SK-N-SH treated with all-trans-retinoic acid at 6 μM for 48 hours (cell line): ENCODE measurements around the gene SEMA5A.

Experiments
- ARNTL ChIP-seq: fragments of 450-650 bp; formaldehyde crosslinking; IDR thresholded peaks from 2 replicates; pipeline ENCODE4 v1.5.0; 2020; ENCODE audit warnings: low read depth, mild to moderate bottlenecking, moderate library complexity, borderline replicate concordance
- BACH2 ChIP-seq: fragments of 250-450 bp; sonication (Bioruptor Pico); IDR thresholded peaks from 2 replicates; pipeline ENCODE4 v1.9.0; 2021; ENCODE audit warnings: mild to moderate bottlenecking, borderline replicate concordance
- CREB5 ChIP-seq: fragments of 250-450 bp; sonication (Bioruptor Pico); IDR thresholded peaks from 2 replicates; pipeline ENCODE4 v1.5.1; 2020; ENCODE audit warnings: low read depth, mild to moderate bottlenecking, moderate library complexity
- CSRNP3 ChIP-seq: fragments of 250-450 bp; sonication (Bioruptor Pico); IDR thresholded peaks from 2 replicates; pipeline ENCODE4 v1.5.1; 2021; ENCODE audit warnings: mild to moderate bottlenecking, moderate library complexity
- ESRRG ChIP-seq: fragments of 250-450 bp; sonication (Bioruptor Pico); IDR thresholded peaks from 2 replicates; pipeline ENCODE4 v1.6.1; 2021; ENCODE audit warnings: mild to moderate bottlenecking
- OSR1 ChIP-seq: fragments of 250-450 bp; sonication (Bioruptor Pico); IDR thresholded peaks from 2 replicates; pipeline ENCODE4 v1.8.0; 2022; ENCODE audit warnings: moderate library complexity, mild to moderate bottlenecking, inconsistent platforms
- PATZ1 ChIP-seq: fragments of 250-450 bp; sonication (Bioruptor Pico); IDR thresholded peaks from 2 replicates; pipeline ENCODE4 v1.8.0; 2020; ENCODE audit warnings: mild to moderate bottlenecking, moderate library complexity, borderline replicate concordance
- RARB ChIP-seq: fragments of 250-450 bp; sonication (Bioruptor Pico); IDR thresholded peaks from 2 replicates; pipeline ENCODE4 v1.8.0; 2021; ENCODE audit warnings: mild to moderate bottlenecking, moderate library complexity
- TSHZ2 ChIP-seq: fragments of 250-450 bp; sonication (Bioruptor Pico); IDR thresholded peaks from 2 replicates; pipeline ENCODE4 v1.5.0; 2020; ENCODE audit warnings: mild to moderate bottlenecking, moderate library complexity
- ZC3H10 ChIP-seq: fragments of 250-450 bp; sonication (Bioruptor Pico); IDR thresholded peaks from 2 replicates; pipeline ENCODE4 v1.5.1; 2021; ENCODE audit warnings: mild to moderate bottlenecking, moderate library complexity
- ZFP3 ChIP-seq: fragments of 250-450 bp; sonication (Bioruptor Pico); IDR thresholded peaks from 2 replicates; pipeline ENCODE4 v1.5.0; 2020; ENCODE audit warnings: mild to moderate bottlenecking, moderate library complexity
- ZFP30 ChIP-seq: fragments of 450-650 bp; formaldehyde crosslinking; IDR thresholded peaks from 2 replicates; pipeline ENCODE4 v1.5.0; 2022; ENCODE audit warnings: mild to moderate bottlenecking, moderate library complexity
- ZNF565 ChIP-seq: fragments of 450-650 bp; formaldehyde crosslinking; conservative IDR thresholded peaks from 2 replicates; pipeline ENCODE4 v1.5.0; 2020; ENCODE audit warnings: low read depth, mild to moderate bottlenecking, moderate library complexity
- ZNF70 ChIP-seq: fragments of 450-650 bp; formaldehyde crosslinking; IDR thresholded peaks from 2 replicates; pipeline ENCODE4 v1.5.0; 2020; ENCODE audit warnings: mild to moderate bottlenecking, moderate library complexity

- TF ChIP-seq RARB = no peak
- no peak for TF ChIP-seq ZNF70 (CRISPR knock-in tag)
- no peak for TF ChIP-seq PATZ1 (CRISPR knock-in tag)
- TF ChIP-seq TSHZ2 = no peak
- TF ChIP-seq ZFP30 = no peak
- no peak for TF ChIP-seq ARNTL
- no peak for TF ChIP-seq ZNF565 (CRISPR knock-in tag)
- TF ChIP-seq CREB5 (CRISPR knock-in tag) = no peak
- no peak for TF ChIP-seq OSR1 (CRISPR knock-in tag)
- TF ChIP-seq ZC3H10 (CRISPR knock-in tag) = no peak
- no peak for TF ChIP-seq BACH2 (CRISPR knock-in tag)
- TF ChIP-seq ESRRG (CRISPR knock-in tag) = no peak
- no peak for TF ChIP-seq CSRNP3 (CRISPR knock-in tag)
- TF ChIP-seq ZFP3 (CRISPR knock-in tag) = no peak
Measured at GRCh38 chr5:9536717-9537116, 9.2 kb downstream of the SEMA5A start.
